ENCODE data around the gene SLC9A4.

The SLC9A4 gene

GRCh38 chr2:102506743-102507142 lies 33.7 kb downstream of the SLC9A4 start:
- no peak overlapping the region for H3K4me3 ChIP-seq (ENCODE audit: low read length)
- peaks cover 9% of the 10 kb centered on the region for H3K27me3 ChIP-seq (replicated peaks; ENCODE audit: control insufficient read depth, insufficient read depth, low read length)
- H3K36me3 ChIP-seq (ENCODE audit: control insufficient read depth, insufficient read depth, low read length, severe bottlenecking), result no peaks in the 10 kb centered on the region
- DNase-seq (ENCODE audit: low read depth), result no peak
- H3K4me1 ChIP-seq (ENCODE audit: control insufficient read depth, insufficient read depth, low read length), result no peaks in the 10 kb centered on the region
- H3K9ac ChIP-seq (ENCODE audit: low read length), result no peak overlapping the region
- no peaks in the 10 kb centered on the region for H3K9me3 ChIP-seq (ENCODE audit: control insufficient read depth, low read length)

DNA sequence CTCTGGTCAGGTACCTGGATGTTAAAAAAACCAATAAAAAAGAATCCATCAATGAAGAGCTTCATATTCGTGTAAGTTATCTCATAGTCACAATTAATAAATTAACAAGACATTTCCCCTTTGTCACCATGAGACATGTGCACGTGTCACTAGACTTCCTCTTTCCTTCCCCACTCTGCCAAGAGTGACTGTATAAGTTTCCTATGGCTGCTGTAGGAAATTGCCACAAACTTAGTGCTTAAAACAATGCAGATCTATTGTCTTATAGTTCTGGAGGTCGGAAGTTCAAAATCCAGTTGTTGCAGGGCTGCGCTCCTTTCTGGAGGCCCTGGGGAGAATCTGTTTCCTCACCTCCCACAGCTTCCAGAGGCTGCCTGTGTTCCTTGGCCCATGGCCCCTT lies 35.8 kb downstream of the SLC9A4 start:
- Histone ChIP-seq H3K36me3 (ENCODE audit: control insufficient read depth, insufficient read depth, low read length, severe bottlenecking) (no peaks in the 10 kb centered on the region), H3K27me3 (replicated peaks; ENCODE audit: control insufficient read depth, insufficient read depth, low read length) (no peaks in the 10 kb centered on the region), H3K9me3 (ENCODE audit: control insufficient read depth, low read length) (no peaks in the 10 kb centered on the region), H3K4me3 (ENCODE audit: low read length) (no peak overlapping the region), H3K9ac (ENCODE audit: low read length) (no peak overlapping the region), H3K4me1 (ENCODE audit: control insufficient read depth, insufficient read depth, low read length) (peaks cover 7% of the 10 kb centered on the region)
- DNase-seq (ENCODE audit: low read depth), result no peak

DNA sequence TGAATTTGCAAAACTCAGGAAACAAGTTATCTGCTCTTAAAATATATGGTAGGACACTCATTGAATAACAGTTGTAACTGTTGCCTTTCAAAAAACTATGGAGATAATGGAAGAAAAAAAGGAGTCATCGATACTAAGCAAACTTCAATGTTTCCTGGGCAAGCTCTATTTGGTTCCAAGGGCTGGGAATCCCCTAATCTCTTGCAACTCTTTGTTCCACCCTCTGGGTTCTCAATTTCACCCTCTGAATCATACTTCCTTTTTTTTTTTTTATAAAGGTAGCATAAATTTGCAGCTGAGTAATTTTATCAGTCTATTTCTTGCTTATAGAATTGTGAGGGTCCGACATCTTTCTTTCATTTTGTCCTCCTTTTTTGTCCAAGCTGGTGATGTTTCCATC lies 36.7 kb downstream of the SLC9A4 start:
- H3K4me1 ChIP-seq (ENCODE audit: control insufficient read depth, insufficient read depth, low read length), result peaks cover 14% of the 10 kb centered on the region
- H3K4me3 ChIP-seq (ENCODE audit: low read length), result no peak overlapping the region
- H3K27me3 ChIP-seq (replicated peaks; ENCODE audit: control insufficient read depth, insufficient read depth, low read length), result no peaks in the 10 kb centered on the region
- no peak for DNase-seq (ENCODE audit: low read depth)
- H3K9ac ChIP-seq (ENCODE audit: low read length), result no peak overlapping the region
- H3K36me3 ChIP-seq (ENCODE audit: control insufficient read depth, insufficient read depth, low read length, severe bottlenecking), result no peaks in the 10 kb centered on the region
- H3K9me3 ChIP-seq (ENCODE audit: control insufficient read depth, low read length), result no peaks in the 10 kb centered on the region

GRCh38 chr2:102510791-102511575 lies 38.0 kb downstream of the SLC9A4 start:
- Histone ChIP-seq H3K4me1 (ENCODE audit: control insufficient read depth, insufficient read depth, low read length) (peaks cover 17% of the 10 kb centered on the region), H3K9ac (ENCODE audit: low read length) (no peak overlapping the region)
- no peak for DNase-seq (ENCODE audit: low read depth)

DNA sequence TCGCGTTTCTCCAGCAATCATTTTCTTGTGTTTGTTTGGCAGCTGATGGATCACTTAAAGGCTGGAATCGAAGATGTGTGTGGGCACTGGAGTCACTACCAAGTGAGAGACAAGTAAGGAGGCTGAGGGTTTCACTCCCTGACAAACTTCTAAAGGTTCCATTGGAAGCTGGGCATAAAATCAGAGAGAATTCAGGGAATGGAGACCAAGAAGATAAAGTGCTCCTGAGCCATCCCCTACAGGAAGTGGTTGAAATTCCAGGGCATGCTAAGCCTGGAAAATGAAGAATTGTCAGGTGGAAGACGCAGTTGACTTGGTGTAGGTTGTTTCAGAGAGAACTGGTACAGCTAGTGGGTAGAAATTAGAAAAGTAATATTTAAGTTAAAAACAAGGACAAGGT lies 39.1 kb downstream of the SLC9A4 start:
- Histone ChIP-seq H3K36me3 (ENCODE audit: control insufficient read depth, insufficient read depth, low read length, severe bottlenecking) (no peaks in the 10 kb centered on the region), H3K4me1 (ENCODE audit: control insufficient read depth, insufficient read depth, low read length) (peaks cover 17% of the 10 kb centered on the region), H3K9me3 (ENCODE audit: control insufficient read depth, low read length) (no peaks in the 10 kb centered on the region), H3K4me3 (ENCODE audit: low read length) (no peak overlapping the region), H3K27me3 (replicated peaks; ENCODE audit: control insufficient read depth, insufficient read depth, low read length) (no peaks in the 10 kb centered on the region), H3K9ac (ENCODE audit: low read length) (no peak overlapping the region)
- no peak for DNase-seq (ENCODE audit: low read depth)

More at GRCh38 chr2:102510791-102511575, 38.0 kb downstream of the SLC9A4 start:
- Histone ChIP-seq H3K4me3 (ENCODE audit: low read length) (no peak overlapping the region), H3K9me3 (ENCODE audit: control insufficient read depth, low read length) (no peaks in the 10 kb centered on the region), H3K36me3 (ENCODE audit: control insufficient read depth, insufficient read depth, low read length, severe bottlenecking) (no peaks in the 10 kb centered on the region), H3K27me3 (replicated peaks; ENCODE audit: control insufficient read depth, insufficient read depth, low read length) (no peaks in the 10 kb centered on the region)

- Histone ChIP-seq H3K9ac (ENCODE audit: low read length) (no peak overlapping the region), H3K4me1 (ENCODE audit: control insufficient read depth, insufficient read depth, low read length) (peaks cover 17% of the 10 kb centered on the region), H3K9me3 (ENCODE audit: control insufficient read depth, low read length) (no peaks in the 10 kb centered on the region), H3K27me3 (replicated peaks; ENCODE audit: control insufficient read depth, insufficient read depth, low read length) (no peaks in the 10 kb centered on the region), H3K36me3 (ENCODE audit: control insufficient read depth, insufficient read depth, low read length, severe bottlenecking) (no peaks in the 10 kb centered on the region), H3K4me3 (ENCODE audit: low read length) (peak overlapping the region; percentile 1)
- DNase-seq (ENCODE audit: low read depth), result no peak
Observed at GRCh38 chr2:102513355-102513939, 40.4 kb downstream of the SLC9A4 start.

DNA sequence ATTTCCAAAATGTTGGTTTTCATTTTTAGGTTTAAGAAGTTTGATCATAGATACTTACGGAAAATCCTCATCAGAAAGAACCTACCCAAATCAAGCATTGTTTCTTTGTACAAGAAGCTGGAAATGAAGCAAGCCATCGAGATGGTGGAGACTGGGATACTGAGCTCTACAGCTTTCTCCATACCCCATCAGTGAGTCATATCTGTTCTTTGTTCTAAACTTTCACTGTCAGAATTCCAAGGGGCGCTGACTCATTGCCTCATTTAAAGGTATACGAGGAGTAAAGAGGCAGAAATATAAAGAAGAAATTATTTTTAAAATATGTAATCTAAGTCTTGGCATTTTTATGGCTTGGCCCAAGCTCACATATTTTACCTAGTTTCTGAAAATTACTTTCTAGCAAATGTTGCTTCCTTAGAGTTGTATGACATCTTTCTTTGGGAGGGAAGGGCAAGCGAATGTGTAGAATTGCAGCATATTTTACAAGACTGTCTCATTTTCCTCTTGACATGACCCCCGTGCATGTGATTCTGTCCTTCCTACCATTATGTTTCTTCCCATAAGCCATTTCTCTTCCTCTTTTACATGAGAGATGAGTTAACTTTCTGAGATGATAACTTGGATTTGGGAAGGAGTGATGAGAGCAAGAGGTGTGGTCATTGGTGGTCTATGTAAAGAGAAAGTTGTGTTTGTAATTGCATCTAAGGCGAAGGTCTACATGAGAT lies 41.2 kb downstream of the SLC9A4 start:
- peak; percentile 92 for DNase-seq (ENCODE audit: low read depth)
- no peaks in the 10 kb centered on the region for H3K27me3 ChIP-seq (replicated peaks; ENCODE audit: control insufficient read depth, insufficient read depth, low read length)
- H3K4me3 ChIP-seq (ENCODE audit: low read length), result peak overlapping the region; percentile 1
- H3K4me1 ChIP-seq (ENCODE audit: control insufficient read depth, insufficient read depth, low read length), result peaks cover 17% of the 10 kb centered on the region
- no peaks in the 10 kb centered on the region for H3K9me3 ChIP-seq (ENCODE audit: control insufficient read depth, low read length)
- no peaks in the 10 kb centered on the region for H3K36me3 ChIP-seq (ENCODE audit: control insufficient read depth, insufficient read depth, low read length, severe bottlenecking)
- no peak overlapping the region for H3K9ac ChIP-seq (ENCODE audit: low read length)

GRCh38 chr2:102515851-102516250 lies 42.8 kb downstream of the SLC9A4 start:
- DNase-seq (ENCODE audit: low read depth), result no peak
- Histone ChIP-seq H3K9me3 (ENCODE audit: control insufficient read depth, low read length) (no peaks in the 10 kb centered on the region), H3K36me3 (ENCODE audit: control insufficient read depth, insufficient read depth, low read length, severe bottlenecking) (no peaks in the 10 kb centered on the region), H3K27me3 (replicated peaks; ENCODE audit: control insufficient read depth, insufficient read depth, low read length) (no peaks in the 10 kb centered on the region), H3K4me3 (ENCODE audit: low read length) (no peak overlapping the region), H3K4me1 (ENCODE audit: control insufficient read depth, insufficient read depth, low read length) (peaks cover 17% of the 10 kb centered on the region), H3K9ac (ENCODE audit: low read length) (no peak overlapping the region)

GRCh38 chr2:102518170-102518569 lies 45.1 kb downstream of the SLC9A4 start:
- Histone ChIP-seq H3K9ac (ENCODE audit: low read length) (no peak overlapping the region), H3K4me1 (ENCODE audit: control insufficient read depth, insufficient read depth, low read length) (peaks cover 17% of the 10 kb centered on the region), H3K27me3 (replicated peaks; ENCODE audit: control insufficient read depth, insufficient read depth, low read length) (no peaks in the 10 kb centered on the region), H3K4me3 (ENCODE audit: low read length) (no peak overlapping the region), H3K36me3 (ENCODE audit: control insufficient read depth, insufficient read depth, low read length, severe bottlenecking) (no peaks in the 10 kb centered on the region), H3K9me3 (ENCODE audit: control insufficient read depth, low read length) (no peaks in the 10 kb centered on the region)
- DNase-seq (ENCODE audit: low read depth), result no peak

- peak; percentile 15 for DNase-seq (ENCODE audit: low read depth)
- Histone ChIP-seq H3K27me3 (replicated peaks; ENCODE audit: control insufficient read depth, insufficient read depth, low read length) (peaks cover 2% of the 10 kb centered on the region), H3K9ac (ENCODE audit: low read length) (no peak overlapping the region)
Observed at GRCh38 chr2:102520009-102520408, 47.0 kb downstream of the SLC9A4 start.

GRCh38 chr2:102520801-102521200 lies 47.8 kb downstream of the SLC9A4 start:
- no peaks in the 10 kb centered on the region for H3K36me3 ChIP-seq (ENCODE audit: control insufficient read depth, insufficient read depth, low read length, severe bottlenecking)
- no peak overlapping the region for H3K9ac ChIP-seq (ENCODE audit: low read length)
- DNase-seq (ENCODE audit: low read depth), result no peak
- no peaks in the 10 kb centered on the region for H3K4me1 ChIP-seq (ENCODE audit: control insufficient read depth, insufficient read depth, low read length)
- H3K9me3 ChIP-seq (ENCODE audit: control insufficient read depth, low read length), result no peaks in the 10 kb centered on the region
- peaks cover 8% of the 10 kb centered on the region for H3K27me3 ChIP-seq (replicated peaks; ENCODE audit: control insufficient read depth, insufficient read depth, low read length)
- H3K4me3 ChIP-seq (ENCODE audit: low read length), result no peak overlapping the region

More at GRCh38 chr2:102520009-102520408, 47.0 kb downstream of the SLC9A4 start:
- Histone ChIP-seq H3K9me3 (ENCODE audit: control insufficient read depth, low read length) (no peaks in the 10 kb centered on the region), H3K4me3 (ENCODE audit: low read length) (no peak overlapping the region), H3K4me1 (ENCODE audit: control insufficient read depth, insufficient read depth, low read length) (peaks cover under 1% of the 10 kb centered on the region), H3K36me3 (ENCODE audit: control insufficient read depth, insufficient read depth, low read length, severe bottlenecking) (no peaks in the 10 kb centered on the region)
